Loucy (cell line): ENCODE results near the gene MFAP2.
"Not testable (repeated sequence)": the region's sequence is repeated elsewhere in the genome, so short reads cannot be mapped to it uniquely, and the experiment has no call there.

Experiments used
- H2AFZ ChIP-seq: fragments of 200-600 bp; sonication (generic); 2 replicates; pipeline ENCODE4 v1.6.0; 2016; ENCODE audit warnings: antibody characterized with exemption, mild to moderate bottlenecking, low read length, moderate library complexity
- H3F3A ChIP-seq: fragments of 200-600 bp; 2 replicates; pipeline ENCODE4 v1.6.0; 2016; ENCODE audit warnings: antibody characterized with exemption, low read depth, mild to moderate bottlenecking
- H3K27me3 ChIP-seq: fragments of 200-600 bp; sonication (generic); 2 replicates; pipeline ENCODE4 v1.6.1; 2014; ENCODE audit warnings: low read length, mild to moderate bottlenecking; ENCODE audit not compliant: insufficient read depth, poor library complexity, severe bottlenecking
- H3K36me3 ChIP-seq: fragments of 200-600 bp; sonication (generic); 2 replicates; pipeline ENCODE4 v1.6.1; 2016; ENCODE audit warnings: low read length; ENCODE audit not compliant: insufficient read depth
- H3K4me1 ChIP-seq: fragments of 200-600 bp; sonication (generic); 2 replicates; pipeline ENCODE4 v1.5.1; 2014; ENCODE audit warnings: low read length, mild to moderate bottlenecking; ENCODE audit not compliant: insufficient read depth, poor library complexity, severe bottlenecking
- H3K4me2 ChIP-seq: fragments of 200-600 bp; sonication (generic); 2 replicates; pipeline ENCODE4 v1.6.0; 2014; ENCODE audit warnings: antibody characterized with exemption, low read length, low read depth, mild to moderate bottlenecking; ENCODE audit not compliant: poor library complexity, severe bottlenecking
- H3K4me3 ChIP-seq: fragments of 200-600 bp; sonication (generic); 2 replicates; pipeline ENCODE4 v1.5.1; 2014; ENCODE audit warnings: low read length, mild to moderate bottlenecking, mixed read lengths; ENCODE audit not compliant: poor library complexity, severe bottlenecking
- H3K79me2 ChIP-seq: fragments of 200-600 bp; sonication (generic); 2 replicates; pipeline ENCODE4 v1.6.1; 2014; ENCODE audit warnings: low read length; ENCODE audit not compliant: insufficient read depth
- H3K9ac ChIP-seq: fragments of 200-600 bp; sonication (generic); 2 replicates; pipeline ENCODE4 v1.6.0; 2014; ENCODE audit warnings: mild to moderate bottlenecking, low read depth, low read length, moderate library complexity; ENCODE audit not compliant: poor library complexity, severe bottlenecking
- H3K9me2 ChIP-seq: fragments of 200-600 bp; sonication (generic); replicated peaks from 2 replicates; pipeline ENCODE4 v1.6.1; 2016; ENCODE audit warnings: low read depth, low read length, mixed read lengths
- H3K9me3 ChIP-seq: fragments of 200-600 bp; sonication (generic); 2 replicates; pipeline ENCODE4 v1.6.1; 2014; ENCODE audit warnings: mild to moderate bottlenecking, antibody characterized with exemption, low read length, low read depth; ENCODE audit not compliant: insufficient read depth
- H4K20me1 ChIP-seq: fragments of 200-600 bp; sonication (generic); 2 replicates; pipeline ENCODE4 v1.6.0; 2014; ENCODE audit warnings: antibody characterized with exemption, low read length, mild to moderate bottlenecking; ENCODE audit not compliant: insufficient read depth, poor library complexity, severe bottlenecking
- CTCF ChIP-seq: fragments of 200-600 bp; sonication (generic); conservative IDR thresholded peaks from 2 replicates; pipeline ENCODE4 v1.5.1; 2014; ENCODE audit warnings: mild to moderate bottlenecking, antibody characterized with exemption, low read length
- EZH2phosphoT487 ChIP-seq: fragments of 200-600 bp; IDR thresholded peaks from 2 replicates; pipeline ENCODE4 v1.6.1; 2018; ENCODE audit warnings: antibody characterized with exemption, mild to moderate bottlenecking, moderate library complexity, borderline replicate concordance

MFAP2 gene

GRCh38 chr1:16944038-16944437 is 36.4 kb downstream of the MFAP2 start:
- Histone ChIP-seq H3K36me3 (no peaks in the 10 kb centered on the region; the same call in 1 of the 2 replicates), H3K79me2 (no peaks in the 10 kb centered on the region), H3K9me3 (no peaks in the 10 kb centered on the region), H4K20me1 (no peaks in the 10 kb centered on the region), H3F3A (no peaks in the 10 kb centered on the region), H3K27me3 (no peaks in the 10 kb centered on the region), H3K4me1 (no peaks in the 10 kb centered on the region), H3K4me3 (no peak overlapping the region), H3K9ac (no peak overlapping the region), H3K4me2 (no peak overlapping the region), H2AFZ (no peak overlapping the region), H3K9me2 (no peaks in the 10 kb centered on the region)
- TF ChIP-seq EZH2phosphoT487 = no peak
- no peak for TF ChIP-seq CTCF

GRCh38 chr1:16939386-16940180 is 40.8 kb downstream of the MFAP2 start:
- H4K20me1 ChIP-seq, H3K9me2 ChIP-seq, H3F3A ChIP-seq, H3K9me3 ChIP-seq, H3K79me2 ChIP-seq, H2AFZ ChIP-seq, H3K4me1 ChIP-seq, H3K27me3 ChIP-seq, H3K36me3 ChIP-seq, H3K9ac ChIP-seq, H3K4me3 ChIP-seq, H3K4me2 ChIP-seq: not testable (repeated sequence)

- Histone ChIP-seq H3K36me3 (no peaks in the 10 kb centered on the region), H3K9me3 (no peaks in the 10 kb centered on the region), H3K4me1 (no peaks in the 10 kb centered on the region), H3K4me3 (no peak overlapping the region), H2AFZ (no peak overlapping the region), H3K79me2 (no peaks in the 10 kb centered on the region), H3F3A (no peaks in the 10 kb centered on the region), H4K20me1 (no peaks in the 10 kb centered on the region), H3K4me2 (no peak overlapping the region), H3K9me2 (no peaks in the 10 kb centered on the region), H3K27me3 (no peaks in the 10 kb centered on the region), H3K9ac (no peak overlapping the region)
- TF ChIP-seq EZH2phosphoT487 = no peak
- no peak for TF ChIP-seq CTCF
Measured at GRCh38 chr1:16938351-16939321, 41.8 kb downstream of the MFAP2 start.

- not testable (repeated sequence) for H3K79me2 ChIP-seq, H3K9me2 ChIP-seq, H3K4me1 ChIP-seq, H3K4me3 ChIP-seq, H3K27me3 ChIP-seq, H3K9ac ChIP-seq, H3K9me3 ChIP-seq, H2AFZ ChIP-seq, H3F3A ChIP-seq, H3K36me3 ChIP-seq, H3K4me2 ChIP-seq, H4K20me1 ChIP-seq
Measured at GRCh38 chr1:16936580-16936979, 43.8 kb downstream of the MFAP2 start.

GRCh38 chr1:16933945-16934344 is 46.5 kb downstream of the MFAP2 start:
- H3F3A ChIP-seq, H3K9me3 ChIP-seq, H3K36me3 ChIP-seq: not testable (repeated sequence)

More at GRCh38 chr1:16933945-16934344, 46.5 kb downstream of the MFAP2 start:
- H4K20me1 ChIP-seq, H3K79me2 ChIP-seq, H3K4me2 ChIP-seq, H3K9me2 ChIP-seq, H2AFZ ChIP-seq, H3K4me1 ChIP-seq, H3K27me3 ChIP-seq, H3K9ac ChIP-seq, H3K4me3 ChIP-seq: not testable (repeated sequence)
